ENCODE data around the gene DPH6. TPM values are rescaled to one million over a fixed set of nuclear protein-coding genes. Genes with fewer than 3 reads are reported as not detected.

The DPH6 gene
- total RNA-seq, 1 experiment from 2014 or later: 25.7 TPM

DNA sequence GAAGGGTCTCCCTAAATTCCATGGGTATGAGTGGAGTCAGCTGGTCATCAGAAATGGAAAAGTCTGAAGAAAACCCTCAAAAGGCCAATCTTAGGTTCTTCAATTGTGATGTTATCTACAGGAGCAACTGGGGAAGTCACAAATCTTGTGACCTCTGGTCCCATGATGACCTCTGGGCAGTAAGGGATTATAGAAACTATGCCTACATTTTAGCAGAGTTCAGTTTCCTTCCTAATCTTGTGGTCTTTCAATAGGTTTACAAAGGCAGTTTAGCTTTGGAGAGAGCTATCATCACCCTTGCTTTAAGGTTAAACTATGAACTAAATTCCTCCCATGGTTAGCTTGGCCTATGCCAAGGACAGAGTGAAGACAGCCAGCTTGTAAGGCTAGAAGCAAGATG is 225.1 kb downstream of the DPH6 start:
- intact Hi-C loops (cut with micrococcal nuclease; ENCODE audit: unreplicated experiment): loop anchor here (5.0 kb wide), 1 partner anchor 51 kb away; no protein-coding TSS in a partner anchor
- no peaks in the 10 kb centered on the region for H3K27me3 ChIP-seq (replicated peaks; ENCODE audit: insufficient read depth, low read depth, low read length, poor library complexity)
- ChIA-PET POLR2A (ENCODE audit: low non-redundant PET) (no interaction called here), CTCF (no interaction called here)
- no peaks in the 10 kb centered on the region for H3K36me3 ChIP-seq (ENCODE audit: insufficient read depth, low read length, poor library complexity, severe bottlenecking)
- DNase-seq (ENCODE audit: low spot score): no peak
- no TSS peak for BruUV-seq (replicated peaks)
- H3K9me3 ChIP-seq (ENCODE audit: low read depth, low read length, poor library complexity, severe bottlenecking): no peaks in the 10 kb centered on the region
- H3K27ac ChIP-seq (ENCODE audit: low read depth, low read length, poor library complexity, severe bottlenecking): no peak overlapping the region
- H3K4me1 ChIP-seq (ENCODE audit: insufficient read depth, low read length, poor library complexity, severe bottlenecking): no peaks in the 10 kb centered on the region
- TF ChIP-seq CTCF (conservative IDR thresholded peaks at IDR 0.05; ENCODE audit: low read depth, low read length) (no peak), EZH2 (IDR thresholded peaks at IDR 0.05; ENCODE audit: borderline replicate concordance, low read depth, low read length, poor library complexity, severe bottlenecking) (no peak)
- H3K4me3 ChIP-seq (ENCODE audit: low read depth, low read length, poor library complexity, severe bottlenecking): no peak overlapping the region

Small RNAs within 50 kb of the gene (microRNA-seq; reads per million reads assigned to microRNA genes)
- gene MIR3942: not detected

Data from A673 (cell line).